Measurements from ENCODE around the gene SCG3. TPM values are rescaled to one million over a fixed set of nuclear protein-coding genes. Genes with fewer than 3 reads are reported as not detected.
A peak's percentile ranks its signal among the peaks of the same experiment; 100 is the strongest.

Gene SCG3
- total RNA-seq, 1 donor from 2014 or later = not detected

DNA sequence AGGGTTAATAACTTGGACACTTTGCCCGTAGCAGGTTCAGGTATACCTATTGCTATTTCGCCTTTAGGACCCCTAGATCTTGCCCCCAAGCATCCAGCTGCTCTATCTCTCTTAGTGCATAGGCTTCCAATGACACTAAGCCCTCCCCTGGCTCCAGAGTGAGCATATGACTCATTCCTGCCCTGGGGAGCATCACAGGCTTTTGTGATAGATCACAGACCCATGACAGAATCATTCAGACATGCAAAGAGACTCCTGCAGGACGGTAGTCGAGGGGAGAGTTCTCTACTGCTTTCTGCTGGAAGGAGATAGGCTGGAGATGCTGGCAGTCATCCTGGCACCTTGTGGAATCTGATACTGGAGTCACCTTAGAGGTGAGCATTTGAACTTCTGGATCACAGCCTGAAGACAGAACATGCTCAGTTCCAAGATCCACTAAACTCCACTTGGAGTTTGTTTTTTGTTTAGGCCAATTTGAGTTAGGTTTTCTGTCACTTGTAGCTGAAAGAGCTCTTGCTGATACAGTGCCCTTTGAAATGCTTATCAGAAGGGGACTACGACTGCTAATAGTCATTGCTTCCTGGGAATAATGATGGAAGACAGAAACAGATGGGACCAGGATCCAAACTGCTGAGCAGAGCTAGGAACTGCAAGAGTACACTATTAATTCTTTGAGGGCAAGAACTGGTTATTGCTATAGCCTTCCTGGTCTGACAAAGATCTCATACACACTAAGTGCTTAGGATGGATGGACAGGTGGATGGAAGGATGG, 45.2 kb downstream of the SCG3 start:
- DNase-seq (ENCODE audit: low read depth) = peak; percentile 84

DNA sequence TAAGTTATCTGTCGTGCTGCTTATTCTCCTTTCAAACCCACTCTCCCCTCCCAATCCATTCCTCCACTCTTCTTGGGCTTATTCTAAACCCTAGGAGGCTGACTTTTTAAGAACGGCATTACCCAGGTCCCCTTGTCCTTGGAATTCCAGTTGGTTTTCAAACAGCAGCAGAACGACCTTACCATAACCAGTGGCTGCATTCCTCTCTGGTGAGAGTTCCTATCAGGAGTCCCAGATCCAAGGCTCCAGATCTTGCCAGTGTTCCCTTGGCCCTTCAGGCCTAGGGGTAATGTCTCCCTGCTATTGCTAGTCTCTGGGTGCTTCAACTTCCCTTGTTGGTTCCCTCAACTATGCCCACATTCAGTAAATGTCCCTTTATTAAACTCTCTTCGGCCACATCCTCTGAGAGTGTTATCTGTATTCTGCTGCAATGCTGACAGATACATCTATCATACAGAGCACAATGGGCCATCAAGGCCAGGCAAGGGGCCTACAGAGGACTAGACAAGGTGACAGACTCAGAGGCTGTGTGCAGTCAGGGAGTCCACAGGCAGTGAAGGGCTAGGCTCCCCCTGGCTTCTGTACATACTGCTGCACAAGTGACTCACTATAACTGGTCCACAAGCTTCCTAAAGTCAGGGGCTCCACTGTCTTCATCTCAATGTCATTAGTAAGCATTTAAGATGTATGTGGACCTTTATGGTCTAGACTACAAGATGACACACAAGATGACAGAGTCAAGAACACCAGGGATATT, 46.0 kb downstream of the SCG3 start:
- peak; percentile 28 for DNase-seq (ENCODE audit: low read depth)

GRCh38 chr15:51731549-51732267, 50.4 kb downstream of the SCG3 start:
- peak; percentile 15 for DNase-seq (ENCODE audit: low read depth)

- no peak for DNase-seq (ENCODE audit: low read depth)
These were observed 51.3 kb downstream of the SCG3 start for GRCh38 chr15:51732646-51733045.

DNA sequence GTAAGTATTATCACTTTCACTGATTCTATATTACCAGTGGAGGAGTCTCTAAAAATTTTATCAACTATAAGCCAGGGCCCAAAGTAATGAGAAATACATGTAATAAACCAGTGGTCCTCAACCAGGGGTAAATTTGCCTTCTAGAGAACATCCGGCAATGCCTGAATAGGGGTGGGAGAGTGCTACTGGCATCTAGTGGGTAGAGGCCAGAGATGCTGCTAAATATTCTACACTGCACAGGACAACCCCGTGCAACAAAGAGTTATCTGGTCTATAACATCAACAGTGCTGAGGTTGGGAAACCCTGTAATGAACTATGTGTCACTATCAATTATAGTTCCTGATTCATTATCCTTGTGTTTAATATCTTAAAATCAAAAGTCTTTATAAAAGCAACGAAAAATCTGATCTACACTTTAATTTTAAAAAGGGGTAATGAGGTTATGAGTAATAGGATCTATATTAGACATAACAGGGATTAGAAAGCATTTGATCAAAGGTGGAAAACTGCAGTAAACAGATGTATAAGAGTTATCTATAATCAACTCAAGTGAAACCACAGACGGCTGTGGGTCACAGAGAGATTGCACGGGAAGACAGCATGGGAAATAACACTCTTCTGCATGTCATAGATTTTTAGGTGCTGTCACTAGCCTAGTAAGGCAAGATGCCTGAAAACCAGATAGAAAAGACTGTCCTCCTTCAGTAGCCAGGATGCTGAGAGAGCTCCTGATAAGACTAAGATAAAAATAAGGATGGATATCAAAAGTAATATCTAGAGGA, 54.1 kb downstream of the SCG3 start:
- DNase-seq (ENCODE audit: low read depth) = no peak

GRCh38 chr15:51736069-51736468, 54.8 kb downstream of the SCG3 start:
- no peak for DNase-seq (ENCODE audit: low read depth)

DNA sequence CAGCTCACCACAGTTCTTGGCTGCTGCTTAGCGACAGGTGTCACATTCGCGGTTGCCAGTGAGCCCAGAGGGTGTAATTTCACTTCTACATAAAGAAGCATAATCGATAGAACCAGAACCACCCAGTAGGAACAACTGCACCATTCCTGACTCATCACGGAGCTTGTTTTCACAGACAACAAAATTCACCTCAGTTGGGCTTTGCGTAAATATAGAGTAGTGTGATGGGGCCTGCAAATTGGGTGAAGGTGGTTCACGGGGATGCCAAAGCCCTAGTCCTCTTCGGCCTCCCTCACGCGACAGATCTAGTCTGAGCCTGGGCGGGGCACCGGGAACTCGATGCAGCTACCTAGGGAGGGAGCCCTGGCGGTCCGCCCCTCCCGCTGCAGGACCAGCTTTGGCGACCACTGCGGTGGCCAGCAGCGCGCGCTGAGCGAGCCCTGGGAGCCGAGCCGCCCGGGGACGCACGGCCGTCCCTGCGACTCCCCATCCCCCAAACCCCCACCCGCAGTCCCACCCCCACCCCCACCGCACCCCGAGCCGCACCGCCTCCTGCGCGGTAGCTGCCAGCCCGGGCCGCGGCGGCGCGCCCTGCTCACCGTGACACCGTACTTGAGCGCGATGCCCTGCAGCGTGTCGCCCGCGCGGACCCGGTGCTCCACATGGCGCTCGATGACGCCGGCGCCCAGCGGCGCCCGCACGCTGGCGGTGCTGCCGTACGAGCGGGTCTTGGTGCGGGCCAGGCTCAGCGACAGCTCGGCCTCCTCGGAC, 55.6 kb downstream of the SCG3 start:
- DNase-seq (ENCODE audit: low read depth) = peak; percentile 25

- peak; percentile 40 for DNase-seq (ENCODE audit: low read depth)
These were observed 56.4 kb downstream of the SCG3 start, which contains the start of gene LYSMD2 for GRCh38 chr15:51737522-51738305. Gene LYSMD2 (minus strand): TSS chr15:51737655. CDS start chr15:51737622, 33 bp downstream.

DNA sequence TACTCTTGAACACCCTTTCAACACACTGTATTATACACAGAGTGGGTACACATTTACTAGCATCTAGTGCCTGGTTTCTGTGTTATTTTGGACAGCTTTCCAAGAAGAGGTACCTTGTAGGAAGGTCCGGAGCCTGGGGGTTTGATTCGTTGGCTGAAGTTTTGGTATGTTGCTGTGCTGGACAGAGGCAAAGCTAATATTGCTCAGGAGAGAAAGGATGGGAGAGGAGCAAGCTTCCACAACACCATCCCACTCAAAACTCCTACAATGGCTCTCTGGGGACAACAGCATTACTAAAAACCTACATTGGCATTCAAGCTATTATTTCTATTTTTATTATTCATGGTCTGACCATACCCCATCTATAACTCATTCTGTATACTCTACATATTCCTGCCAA, 57.2 kb downstream of the SCG3 start:
- no peak for DNase-seq (ENCODE audit: low read depth)

GRCh38 chr15:51739061-51739712, 57.9 kb downstream of the SCG3 start:
- DNase-seq (ENCODE audit: low read depth) = no peak

GRCh38 chr15:51749307-51749706, 68.0 kb downstream of the SCG3 start:
- no peak for DNase-seq (ENCODE audit: low read depth)

- DNase-seq (ENCODE audit: low read depth) = no peak
These were observed 68.9 kb downstream of the SCG3 start for GRCh38 chr15:51750186-51750585.

DNA sequence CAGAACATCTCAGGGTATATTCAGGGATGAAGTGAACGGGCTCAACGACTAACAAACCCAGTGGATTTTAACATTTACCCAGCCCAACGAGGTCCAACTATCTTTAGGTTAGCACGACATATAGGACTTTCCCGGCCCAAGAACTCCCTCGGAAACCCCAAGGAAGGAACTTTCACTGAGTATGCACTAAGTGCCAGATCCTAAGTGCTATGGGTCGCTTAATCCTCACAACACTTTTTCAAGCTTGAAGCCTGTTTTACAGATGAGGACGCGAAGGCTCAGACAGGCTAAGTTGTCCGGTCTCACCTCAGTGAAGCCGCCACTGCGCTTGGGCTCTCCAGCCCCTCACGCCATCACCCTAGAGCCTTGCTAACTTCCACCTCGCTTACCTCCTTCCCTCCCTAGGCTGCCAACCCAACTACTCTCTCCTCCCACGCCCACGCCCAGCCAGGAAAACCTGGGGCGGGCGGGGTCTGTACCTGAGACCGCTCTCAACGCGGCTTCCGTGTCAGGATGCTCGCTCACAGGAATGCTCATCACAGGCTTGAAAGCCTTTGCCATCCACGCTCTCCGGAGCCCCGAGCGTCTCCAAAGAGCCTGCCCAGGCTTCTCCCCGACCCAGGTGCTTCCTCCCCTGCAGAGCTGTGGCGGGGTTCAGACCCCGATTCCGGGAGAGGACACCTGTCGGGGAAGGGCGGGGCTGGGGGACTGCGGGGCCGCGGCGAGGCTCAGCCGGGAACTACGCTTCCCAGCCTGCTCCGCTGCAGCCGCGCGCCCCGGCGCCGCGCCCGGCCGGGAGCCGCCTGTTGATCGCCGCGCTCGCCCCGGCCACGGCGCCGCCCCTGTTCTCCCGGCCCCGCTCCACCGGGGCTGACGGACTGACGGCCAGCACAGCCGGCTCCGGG, 69.7 kb downstream of the SCG3 start, which contains the start of gene TMOD2:
Gene TMOD2, plus strand, starts transcription at position 806 of the 905 bp plus-strand sequence. CDS start 14,845 bp downstream, outside the sequence.
- peak; percentile 49 for DNase-seq (ENCODE audit: low read depth)

DNA sequence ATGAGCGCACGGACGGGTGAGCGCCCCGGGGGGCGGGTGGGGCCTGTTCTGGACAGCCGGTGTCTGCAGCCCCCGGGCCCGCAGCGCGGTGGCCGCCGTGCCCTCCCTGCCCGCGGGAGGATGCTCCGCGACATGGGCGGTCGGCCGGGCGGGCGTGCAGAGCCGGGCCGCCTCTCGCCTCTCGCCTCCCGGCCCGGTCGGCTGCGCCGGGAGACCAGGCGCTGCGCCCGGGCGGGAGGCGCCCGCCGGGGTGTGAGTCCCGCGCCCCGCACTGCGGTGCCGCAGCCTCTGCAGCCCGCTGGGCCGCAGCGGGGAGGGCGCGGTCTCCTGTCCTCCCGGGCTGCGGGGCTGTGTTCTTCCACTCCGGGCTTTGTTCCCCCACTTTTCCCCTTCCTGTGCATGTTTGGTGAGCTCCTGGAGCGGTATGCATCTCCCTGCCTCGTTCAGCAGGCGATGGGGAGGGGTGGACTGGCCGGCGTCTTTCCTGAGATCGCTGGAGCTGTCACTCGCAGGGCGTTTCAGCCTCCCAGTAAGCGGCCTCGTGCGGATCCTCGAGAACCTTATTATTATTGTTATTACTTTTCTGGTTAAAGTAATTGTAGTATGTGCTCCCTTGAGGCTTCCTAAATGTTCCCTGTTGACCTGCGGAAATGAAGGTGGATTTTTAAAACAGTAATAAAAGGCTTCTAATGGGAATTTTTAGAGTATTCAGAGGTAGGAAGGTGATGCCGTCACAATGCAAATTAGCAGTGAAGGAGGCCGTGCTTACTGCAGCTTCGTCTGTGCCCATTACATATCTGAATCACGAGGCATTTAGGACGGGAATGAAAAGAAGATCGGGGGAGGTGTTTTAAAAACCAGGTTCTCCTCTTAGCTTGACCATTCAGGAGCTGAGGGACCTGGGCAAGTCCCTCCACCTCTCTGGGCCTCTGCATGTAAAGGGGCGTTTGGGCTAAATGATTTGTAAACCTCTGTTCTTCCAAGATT, 70.7 kb downstream of the SCG3 start:
- DNase-seq (ENCODE audit: low read depth) = peak; percentile 30

GRCh38 chr15:51752888-51753287, 71.6 kb downstream of the SCG3 start:
- DNase-seq (ENCODE audit: low read depth) = no peak

- DNase-seq (ENCODE audit: low read depth) = no peak
These were observed 73.0 kb downstream of the SCG3 start for GRCh38 chr15:51754267-51754666.
